NCI-H1417 (cell line): ENCODE data around the gene CAMK2A.
A peak's percentile ranks its signal among the peaks of the same experiment; 100 is the strongest.

Source experiments
- DNase-seq, 3 experiments: peaks; one replicate each; lab custom pipeline; 2025; lab: John Stamatoyannopoulos, UW

The CAMK2A gene

DNA sequence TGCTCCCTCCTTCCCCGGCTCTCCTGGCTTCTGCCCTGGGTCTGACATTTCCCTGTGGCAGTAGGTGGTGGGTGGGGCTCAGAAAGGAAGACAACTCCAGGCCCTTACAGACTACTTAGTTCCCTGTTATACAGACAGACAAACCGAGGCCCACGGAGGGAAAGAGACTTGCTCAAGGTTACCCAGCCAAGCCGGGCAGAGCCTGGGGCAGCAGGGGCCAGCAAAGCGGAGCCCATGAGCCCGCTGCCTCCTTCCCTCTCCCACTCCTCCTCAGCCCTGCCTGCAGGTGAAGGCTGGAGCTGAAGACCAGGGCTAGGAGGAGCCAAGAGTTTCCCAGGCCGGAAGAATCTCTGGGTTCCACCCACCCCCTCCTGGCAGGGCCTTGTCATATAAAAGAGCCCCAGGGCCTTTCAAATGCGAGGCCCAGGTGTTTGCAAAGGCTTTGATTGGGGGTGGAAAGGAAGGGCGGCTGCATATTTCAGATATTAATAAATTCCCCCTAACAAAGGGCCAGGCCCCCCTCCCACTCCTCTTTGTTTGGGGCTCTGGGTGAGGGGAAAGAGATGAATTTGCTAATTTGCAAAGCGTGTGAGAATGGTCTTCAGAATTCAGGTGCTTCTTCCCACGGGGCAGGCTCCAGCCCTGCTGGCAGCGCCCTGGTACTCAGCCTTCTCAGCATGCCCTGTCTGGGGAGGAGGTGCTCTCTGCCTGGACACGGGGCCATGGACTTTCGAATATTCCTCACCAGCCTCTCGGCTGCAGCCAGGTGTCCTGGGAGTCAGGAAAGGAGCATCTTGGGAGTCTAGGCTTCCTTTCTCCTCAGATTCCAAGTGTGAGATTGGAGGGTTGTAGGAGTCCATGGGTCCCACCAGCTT, 78.2 kb downstream of the CAMK2A start:
- DNase-seq: peak in 1 of 3 experiments; percentile 4

DNA sequence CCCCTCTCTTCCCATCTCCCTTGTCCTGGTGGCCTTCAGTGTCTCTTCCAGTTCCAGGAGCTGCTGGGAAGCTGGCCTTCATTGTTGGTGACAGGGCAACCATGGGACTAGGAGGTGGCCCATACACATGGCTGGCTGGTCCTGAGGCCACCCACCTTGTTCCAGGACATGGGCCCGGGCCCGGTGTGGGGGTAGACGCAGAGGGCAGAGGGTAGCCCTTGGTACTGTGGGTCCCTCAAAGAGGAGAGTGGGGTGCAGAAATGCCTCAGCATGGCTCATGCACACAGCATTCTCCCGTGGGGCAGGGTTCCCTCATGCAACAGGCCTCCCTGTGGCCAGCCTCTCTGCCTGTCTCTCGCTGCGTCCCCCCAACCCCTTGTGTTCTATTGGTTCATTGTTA, 78.9 kb downstream of the CAMK2A start:
- DNase-seq: no peak

DNA sequence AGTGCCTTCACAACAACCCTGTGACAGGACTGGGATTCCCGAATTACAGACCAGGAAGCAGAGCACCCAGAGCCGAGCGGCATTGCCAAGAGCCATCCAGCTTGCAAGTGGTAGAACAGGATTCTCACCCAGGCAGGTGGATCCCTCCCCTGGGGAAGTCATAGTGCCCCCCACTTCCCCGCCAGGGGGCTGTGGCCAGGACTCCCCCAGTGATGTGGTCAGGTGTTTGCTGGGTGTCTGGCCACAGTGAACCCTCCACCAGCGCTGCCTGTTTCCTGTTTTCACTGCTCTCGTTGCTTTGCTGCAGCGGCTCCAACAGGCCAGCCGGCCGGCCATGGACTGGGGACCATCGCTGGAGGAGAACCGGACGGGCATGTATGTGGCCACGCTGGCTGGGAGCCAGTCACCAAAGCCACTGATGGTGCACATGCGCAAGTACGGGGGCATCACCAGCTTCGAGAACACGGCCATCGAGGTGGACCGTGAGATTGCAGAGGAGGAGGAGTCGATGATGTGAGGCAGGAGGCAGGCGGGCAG, 80.4 kb downstream of the CAMK2A start:
- no peak for DNase-seq

DNA sequence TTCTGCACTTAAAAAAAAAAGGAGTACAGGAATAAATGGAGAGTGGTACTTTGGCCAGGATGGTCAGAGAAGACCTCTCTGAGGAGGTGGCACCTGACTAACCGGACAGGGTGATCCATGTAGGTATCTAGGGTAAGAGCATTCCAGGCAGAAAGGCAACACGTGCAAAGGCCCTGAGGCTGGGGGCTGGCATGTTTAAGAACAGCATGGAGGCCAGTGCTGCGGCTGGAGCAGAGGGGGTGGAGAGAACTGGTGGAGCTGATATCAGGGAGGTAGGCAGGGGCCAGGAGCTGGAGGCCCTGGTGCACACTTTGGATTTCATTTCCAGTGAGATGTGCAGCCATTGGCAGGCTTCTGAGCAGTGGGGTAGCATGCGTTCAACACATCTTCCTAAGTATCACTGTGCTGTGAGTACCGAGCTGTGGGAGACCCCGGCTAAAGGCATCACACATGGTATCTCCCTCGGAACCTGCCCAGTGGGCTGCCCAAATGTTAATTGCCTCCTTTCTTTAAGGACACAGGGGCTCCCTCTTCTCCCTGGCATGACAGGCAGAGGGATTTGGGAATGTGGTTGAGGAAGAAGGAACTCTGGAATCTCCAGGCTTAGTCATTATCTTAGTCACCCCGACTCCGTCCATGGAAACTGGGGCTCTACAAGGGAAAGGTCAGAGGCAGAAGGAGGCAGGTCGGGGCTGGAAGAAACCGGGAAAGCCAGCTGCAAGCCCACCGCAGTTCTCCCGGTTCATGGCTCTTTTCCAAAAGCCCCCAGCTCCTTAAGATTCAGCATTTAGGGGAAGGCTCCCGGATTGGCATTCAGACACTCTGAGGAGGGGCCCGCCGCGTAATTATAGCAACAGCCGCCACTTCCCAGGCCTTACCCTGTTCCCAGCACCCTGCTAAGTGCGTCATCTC, 81.1 kb downstream of the CAMK2A start:
- no peak for DNase-seq

DNA sequence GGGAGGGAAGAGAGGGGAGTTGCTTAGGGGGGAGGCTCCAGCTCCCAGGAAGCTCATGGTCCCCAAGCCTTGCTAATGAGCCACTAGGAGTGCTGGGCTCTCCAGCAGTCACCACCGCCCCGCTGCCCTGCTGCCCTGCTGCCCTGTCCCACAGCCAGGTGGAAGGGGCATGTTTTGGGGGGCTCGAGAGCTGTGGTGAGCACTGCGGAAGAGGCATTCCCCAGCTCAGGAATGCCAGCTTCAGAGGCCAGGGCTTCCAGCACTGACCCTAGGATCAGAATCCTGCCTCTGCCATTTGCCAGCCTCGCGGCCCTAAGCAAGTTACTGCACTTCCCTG, 82.8 kb downstream of the CAMK2A start:
- no peak for DNase-seq

DNA sequence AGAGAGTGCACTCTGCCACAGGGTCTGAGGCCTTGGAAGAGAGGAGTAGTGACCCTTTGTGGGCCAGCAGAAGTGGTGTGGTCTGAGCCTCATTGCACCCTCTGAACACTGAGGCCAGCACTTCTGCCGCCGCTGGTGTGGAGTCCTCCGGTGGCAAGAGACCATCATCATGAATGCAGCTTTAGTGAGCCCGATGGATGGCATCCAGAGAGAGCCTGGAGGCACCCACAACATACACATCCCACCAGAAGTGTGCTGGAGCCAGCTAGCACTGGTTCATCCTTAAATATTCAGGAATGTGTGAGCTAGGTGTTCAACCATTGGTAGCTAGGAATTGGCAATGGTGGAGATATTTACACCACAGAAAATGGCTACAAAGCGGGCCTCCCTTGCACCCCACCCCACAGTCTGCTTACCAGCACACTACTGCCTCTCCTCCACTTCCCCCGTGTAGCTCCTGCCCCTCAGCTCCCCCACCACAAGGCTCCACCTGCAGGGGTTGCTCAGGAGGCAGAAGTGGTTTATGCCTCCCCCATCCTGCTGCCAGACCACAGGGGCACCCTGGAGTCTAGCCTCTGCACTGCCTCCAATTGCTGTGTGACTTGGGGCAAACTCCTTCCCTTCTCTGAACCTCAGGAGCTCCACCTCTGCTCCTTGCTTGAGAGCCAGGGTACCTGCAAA, 83.3 kb downstream of the CAMK2A start:
- DNase-seq: no peak

DNA sequence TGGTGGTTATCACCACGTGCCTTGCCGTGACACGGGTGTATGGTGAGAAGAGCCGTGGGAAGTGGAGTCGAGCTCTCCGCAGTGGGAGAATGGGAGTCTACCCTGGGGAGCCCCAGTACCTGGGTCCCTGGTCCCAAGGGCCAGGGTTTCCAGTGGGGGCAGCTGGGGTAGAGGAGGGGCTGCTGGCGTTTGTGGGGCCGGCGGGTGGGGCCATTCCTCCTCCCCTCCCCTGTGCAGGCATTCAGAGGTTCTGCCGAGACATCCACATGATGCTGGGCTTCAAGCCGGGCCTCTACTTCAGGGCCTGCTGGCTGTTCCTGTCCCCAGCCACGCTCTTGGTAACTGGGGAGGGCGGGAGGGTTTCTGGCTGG, 85.0 kb downstream of the CAMK2A start:
- DNase-seq: no peak

DNA sequence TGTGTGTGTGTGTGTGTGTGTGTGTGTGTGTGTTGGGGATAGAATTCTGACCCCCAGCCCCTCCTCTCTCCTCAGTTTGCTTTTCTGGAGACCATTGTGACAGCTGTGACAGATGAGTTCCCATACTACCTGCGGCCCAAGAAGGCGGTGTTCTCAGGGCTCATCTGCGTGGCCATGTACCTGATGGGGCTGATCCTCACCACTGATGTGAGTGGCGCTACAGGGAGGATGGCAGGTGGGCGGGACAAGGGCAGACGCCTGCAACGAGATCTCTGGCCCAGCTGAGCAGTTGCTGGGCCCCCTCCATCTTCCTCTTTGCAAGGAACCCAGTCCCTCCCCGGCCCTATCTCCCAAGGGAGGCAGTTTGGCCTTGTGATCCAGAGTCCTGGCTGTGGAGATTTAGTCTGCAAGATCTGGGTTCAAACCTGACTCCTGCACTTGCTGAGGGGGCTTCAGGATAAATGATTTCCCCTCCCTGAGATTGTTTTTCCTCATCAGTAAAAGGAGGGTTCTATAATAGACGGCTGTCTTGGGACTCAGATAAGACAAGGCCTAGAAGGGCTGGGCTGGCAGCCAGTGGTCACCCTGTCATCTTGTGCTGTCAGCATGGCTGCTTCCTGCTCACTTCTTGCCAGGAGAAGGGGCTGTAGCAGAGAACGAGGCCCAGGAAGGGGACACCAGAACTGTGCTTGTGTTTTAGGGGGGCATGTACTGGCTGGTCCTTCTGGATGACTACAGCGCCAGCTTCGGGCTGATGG, 85.6 kb downstream of the CAMK2A start:
- no peak for DNase-seq

DNA sequence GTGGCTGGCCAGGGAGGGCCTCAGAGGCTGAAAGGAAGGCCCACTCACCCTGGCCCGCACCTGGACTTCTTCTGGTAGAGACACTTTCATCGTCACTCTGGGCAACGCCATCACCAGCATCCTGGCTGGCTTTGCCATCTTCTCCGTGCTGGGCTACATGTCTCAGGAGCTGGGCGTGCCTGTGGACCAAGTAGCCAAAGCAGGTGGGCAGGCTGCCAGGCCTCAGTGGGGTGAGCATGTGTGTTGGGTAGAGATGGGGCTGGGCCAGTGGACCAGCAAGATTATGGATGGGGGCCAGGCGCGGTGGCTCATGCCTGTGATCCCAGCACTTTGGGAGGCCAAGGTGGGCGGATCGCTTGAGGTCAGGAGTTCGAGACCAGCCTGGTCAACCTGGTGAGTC, 87.1 kb downstream of the CAMK2A start:
- no peak for DNase-seq

DNA sequence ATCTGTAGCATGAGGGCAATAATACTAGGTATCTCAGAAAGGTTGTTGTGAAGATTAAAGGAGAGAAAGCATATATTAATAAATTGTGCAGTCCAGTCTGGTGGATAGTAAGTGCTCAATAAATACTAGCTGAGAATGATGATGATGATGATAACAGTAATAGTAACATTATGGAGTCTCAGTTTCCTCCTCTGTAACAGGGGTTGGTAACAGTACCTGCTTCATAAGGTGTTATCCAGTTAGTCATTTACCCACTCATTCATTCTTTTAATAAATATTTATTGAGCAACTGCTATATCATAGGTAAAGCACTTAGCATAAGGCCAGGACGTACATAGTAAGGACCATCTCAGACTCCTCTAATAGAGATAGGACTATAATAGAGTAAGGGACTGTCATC, 92.1 kb downstream of the CAMK2A start:
- no peak for DNase-seq

DNA sequence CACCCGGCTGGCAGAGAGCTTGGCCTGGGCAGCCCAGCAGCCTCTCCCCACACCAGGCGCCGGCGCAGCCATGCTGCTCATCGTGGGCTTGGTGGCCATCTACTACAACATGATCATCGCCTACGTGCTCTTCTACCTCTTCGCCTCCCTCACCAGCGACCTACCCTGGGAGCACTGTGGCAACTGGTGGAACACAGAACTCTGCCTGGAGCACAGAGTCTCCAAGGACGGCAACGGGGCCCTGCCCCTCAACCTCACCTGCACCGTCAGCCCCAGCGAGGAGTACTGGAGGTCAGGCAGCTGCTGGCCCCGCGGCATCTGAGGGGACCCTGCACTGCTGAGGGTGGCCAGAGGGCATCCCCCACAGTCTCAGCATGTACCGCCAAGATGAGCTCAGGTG, 92.6 kb downstream of the CAMK2A start:
- DNase-seq: no peak

DNA sequence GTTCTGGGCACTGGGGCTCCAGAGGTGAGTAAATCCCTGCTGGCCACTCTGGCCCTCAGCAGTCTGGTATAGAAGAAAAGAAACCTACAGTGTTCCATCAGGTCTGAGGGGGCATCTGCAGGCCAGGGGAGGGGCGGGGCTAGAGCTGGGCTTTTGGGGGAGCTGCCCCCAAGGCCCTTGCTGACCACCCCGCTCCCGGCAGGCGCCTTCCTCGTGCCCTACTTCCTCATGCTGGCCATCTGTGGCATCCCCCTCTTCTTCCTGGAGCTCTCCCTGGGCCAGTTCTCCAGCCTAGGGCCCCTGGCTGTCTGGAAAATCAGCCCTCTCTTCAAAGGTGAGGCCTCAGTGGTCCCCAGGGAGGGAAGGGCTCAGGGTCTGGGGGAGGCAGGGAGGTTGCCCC, 93.1 kb downstream of the CAMK2A start:
- DNase-seq: no peak

DNA sequence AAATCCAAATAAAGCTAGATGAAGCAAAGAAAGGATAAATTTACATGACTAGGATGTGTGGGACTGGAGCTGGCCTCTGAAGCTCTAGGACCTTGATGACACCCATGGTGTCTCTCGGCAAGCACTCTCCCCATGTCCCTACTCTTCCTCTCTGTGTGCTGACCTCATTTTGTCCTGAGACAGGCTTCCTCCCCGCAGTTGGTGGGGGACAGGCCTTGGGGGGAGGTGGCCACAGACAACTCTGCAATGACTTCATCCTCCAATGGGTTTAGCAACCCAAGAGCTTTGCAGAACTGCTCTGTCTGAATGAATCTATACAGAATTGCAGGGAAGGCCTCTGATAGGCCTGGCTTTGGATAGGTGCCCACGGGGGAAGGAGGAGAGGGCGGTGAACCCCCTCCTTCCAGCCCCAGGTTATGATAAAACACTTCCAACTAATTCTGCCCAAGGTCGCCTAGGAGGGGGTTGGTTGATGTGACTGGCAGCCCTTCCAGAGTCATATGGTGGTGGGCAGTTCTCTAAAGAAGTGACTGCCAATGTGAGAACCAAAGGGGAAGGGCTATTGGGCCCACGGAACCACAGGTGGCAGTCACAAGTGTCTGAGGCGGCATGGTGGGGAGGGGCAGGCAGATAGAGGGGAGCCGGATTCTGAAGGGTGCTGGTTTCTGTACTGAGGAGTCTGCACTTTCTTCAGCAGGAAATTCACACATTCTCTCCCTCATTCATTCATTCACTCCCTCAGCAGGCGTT, 93.7 kb downstream of the CAMK2A start:
- no peak for DNase-seq

DNA sequence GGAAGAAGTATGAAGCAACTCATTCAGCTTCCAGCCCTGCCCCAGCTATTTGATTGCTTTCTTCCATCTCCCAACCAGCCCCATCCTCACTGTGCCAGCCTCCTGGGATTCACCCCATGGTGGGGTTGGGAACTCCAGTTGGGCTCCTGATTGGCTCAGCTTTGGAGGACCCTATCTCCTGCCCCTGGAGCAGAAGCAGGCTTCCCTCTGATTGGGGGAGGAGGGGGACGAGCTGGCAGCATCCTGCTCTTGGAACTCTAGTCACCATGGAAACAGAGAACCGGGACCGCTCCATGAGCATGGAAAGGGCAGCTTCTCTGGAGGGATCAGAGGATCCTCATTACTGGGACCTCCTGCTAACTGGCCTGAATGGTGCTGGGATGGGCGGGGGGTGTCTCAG, 97.1 kb downstream of the CAMK2A start:
- DNase-seq: peak in 2 of 3 experiments; percentile 10 to 31

DNA sequence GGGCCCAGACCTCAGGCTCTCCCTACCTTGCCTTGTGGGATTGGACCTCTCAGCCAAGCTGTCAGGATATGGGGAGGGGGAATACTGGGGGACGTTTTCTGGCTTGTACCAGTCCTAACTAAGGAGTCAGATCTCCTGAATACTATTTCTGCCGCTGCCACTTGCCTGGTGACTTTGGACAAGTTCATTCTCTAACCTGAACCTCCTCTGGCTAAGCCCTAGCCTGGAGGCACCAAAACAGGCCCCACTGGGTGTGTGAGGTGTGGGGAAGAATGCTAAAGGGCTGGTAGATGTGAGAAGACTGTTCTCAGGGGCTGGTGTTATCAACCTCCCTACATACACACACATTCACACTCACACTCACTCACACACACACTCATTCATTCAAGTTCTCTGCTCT, 98.6 kb downstream of the CAMK2A start:
- no peak for DNase-seq

DNA sequence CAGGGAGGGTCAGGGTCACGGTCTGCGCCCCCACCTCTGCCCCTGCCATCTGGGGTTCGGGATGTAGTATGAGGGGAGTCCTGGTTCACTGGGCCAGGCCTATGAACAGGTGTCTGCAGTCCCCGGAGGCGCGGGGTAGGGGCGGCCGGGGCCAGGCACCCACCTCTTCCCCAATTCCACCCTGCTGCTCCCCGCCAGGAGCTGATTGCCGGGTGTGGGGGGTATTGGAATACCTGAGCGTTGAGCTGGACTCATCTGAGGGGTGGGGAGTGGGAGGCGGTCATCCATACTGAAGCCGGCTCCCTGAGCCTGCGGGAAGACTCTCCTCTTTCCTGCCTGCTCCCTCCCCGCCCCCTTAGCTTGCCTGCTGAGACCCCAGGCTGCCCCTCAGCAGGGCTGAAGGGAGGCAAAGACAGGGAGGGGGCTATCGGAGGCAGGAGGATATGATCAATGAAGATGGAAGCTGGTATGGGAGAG, 99.0 kb downstream of the CAMK2A start:
- DNase-seq: no peak

DNA sequence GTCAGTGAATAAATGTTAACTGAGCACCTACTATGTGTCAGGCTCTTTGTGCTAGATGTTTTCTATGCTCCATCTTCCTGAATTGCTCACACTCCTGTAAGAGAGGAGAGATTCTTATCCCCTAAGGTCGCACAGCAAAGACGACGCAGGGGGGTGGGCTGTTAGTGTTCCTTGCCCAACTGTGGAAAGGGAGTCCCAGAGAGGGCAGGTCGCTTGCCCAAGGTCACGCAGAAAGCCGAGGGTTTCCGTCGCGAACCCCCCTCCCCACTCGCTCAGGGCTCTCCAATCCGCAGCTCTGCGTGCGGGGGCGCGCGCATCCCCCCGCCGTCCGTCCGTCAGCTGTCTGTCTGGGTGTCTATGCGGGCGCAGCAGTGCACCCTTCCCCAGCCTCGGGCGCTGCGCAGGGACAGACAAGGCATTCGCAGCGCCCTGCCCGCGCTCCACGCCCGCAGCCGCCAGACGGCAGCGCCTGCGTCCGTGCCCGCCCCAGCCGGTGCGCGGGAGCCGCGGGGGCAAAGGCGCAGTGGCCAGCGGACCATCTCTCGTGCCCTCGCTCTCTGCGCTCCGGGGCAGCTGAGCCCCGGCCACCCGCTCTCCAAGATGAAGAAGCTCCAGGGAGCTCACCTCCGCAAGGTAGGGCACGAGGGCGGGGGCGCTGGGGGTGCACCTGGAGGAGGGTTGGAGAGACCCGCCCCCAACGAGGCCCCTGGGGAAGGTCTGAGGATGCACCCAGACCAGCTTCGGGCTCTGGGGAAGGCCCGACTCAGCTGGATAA, 99.7 kb downstream of the CAMK2A start, which contains the start of gene SLC6A7:
Gene SLC6A7, plus strand, starts transcription at position 335 of the 775 bp plus-strand sequence. Its CDS starts 266 bp downstream, at position 601.
- DNase-seq: peak in 2 of 3 experiments; percentile 6 to 7

DNA sequence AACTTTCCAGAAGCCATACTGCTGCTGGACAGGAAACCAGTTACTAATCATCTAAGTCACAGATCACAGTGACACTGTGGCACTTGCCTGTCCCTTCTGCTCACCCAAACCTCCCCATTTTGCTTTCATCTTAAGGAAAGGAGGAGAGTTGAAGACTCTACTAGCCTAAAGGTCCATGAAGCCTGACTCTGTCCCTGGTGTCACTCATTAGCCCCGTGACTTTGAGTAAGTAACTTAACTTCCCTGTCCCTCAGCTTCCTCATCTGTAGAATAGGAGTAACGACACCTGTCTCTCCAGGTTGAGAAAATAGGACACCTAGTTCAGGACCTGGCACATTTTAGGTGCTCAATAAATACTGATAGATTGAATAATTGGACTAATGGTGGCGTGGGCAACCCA, 100.2 kb downstream of the CAMK2A start:
- DNase-seq: no peak

DNA sequence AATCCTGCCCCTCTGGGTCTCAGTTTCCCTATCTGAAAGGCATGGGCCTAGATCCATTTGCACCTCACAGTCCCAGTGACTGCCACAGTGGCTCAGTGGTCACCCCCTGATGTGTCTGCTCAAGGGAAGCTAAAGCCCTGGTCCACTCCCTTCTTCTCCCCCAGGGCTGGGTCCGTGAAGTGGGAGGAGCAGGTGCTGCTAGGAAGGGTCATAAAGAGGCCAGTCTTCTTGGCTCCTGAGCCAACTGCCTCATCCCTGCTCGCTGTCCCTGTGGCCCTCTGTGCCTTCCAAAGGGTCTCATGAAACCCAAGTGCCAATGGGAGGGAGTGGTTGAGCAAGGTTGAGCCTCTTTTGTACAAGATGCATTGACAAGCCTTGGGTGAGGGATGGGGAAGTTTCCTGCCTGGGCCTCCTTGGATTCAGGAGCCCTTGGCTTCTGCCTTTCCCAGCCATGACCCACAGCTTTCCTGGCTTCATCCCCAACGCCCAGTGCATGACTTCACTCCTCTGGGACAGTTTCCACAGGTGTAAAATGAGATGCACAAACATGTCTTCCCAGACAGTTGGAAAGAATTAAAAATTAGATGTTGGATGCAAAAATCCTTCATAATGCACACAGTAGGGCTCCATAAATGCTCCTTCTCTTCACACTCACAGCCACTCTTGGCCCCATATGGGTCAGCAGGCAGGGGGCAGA, 101.3 kb downstream of the CAMK2A start:
- DNase-seq: no peak
